SJCRH30 (cell line): ENCODE measurements around the gene BABAM2. TPM values are rescaled to one million over a fixed set of nuclear protein-coding genes. Genes with fewer than 3 reads are reported as not detected.

Source experiments
- DNase-seq, 2 experiments: peaks; one replicate each; pipeline ENCODE4 v3.0.0-alpha.2; 2015 to 2020
- H3K27ac ChIP-seq: fragments of 250-450 bp; sonication (Bioruptor Pico); 2 replicates; pipeline ENCODE4 v1.5.1; 2020; ENCODE audit warnings: mild to moderate bottlenecking, moderate library complexity
- H3K27me3 ChIP-seq: fragments of 250-450 bp; sonication (Bioruptor Pico); 2 replicates; pipeline ENCODE4 v1.5.1; 2020; ENCODE audit warnings: mild to moderate bottlenecking, moderate library complexity
- H3K36me3 ChIP-seq: fragments of 250-450 bp; sonication (Bioruptor Pico); 2 replicates; pipeline ENCODE4 v1.5.1; 2020; ENCODE audit warnings: mild to moderate bottlenecking, moderate library complexity
- H3K4me1 ChIP-seq: fragments of 250-450 bp; sonication (Bioruptor Pico); 2 replicates; pipeline ENCODE4 v1.5.1; 2020; ENCODE audit warnings: mild to moderate bottlenecking, moderate library complexity
- H3K4me3 ChIP-seq: fragments of 250-450 bp; sonication (Bioruptor Pico); 2 replicates; pipeline ENCODE4 v1.5.1; 2020; ENCODE audit warnings: mild to moderate bottlenecking, moderate library complexity
- H3K9me3 ChIP-seq: fragments of 250-450 bp; sonication (Bioruptor Pico); replicated peaks from 2 replicates; pipeline ENCODE4 v1.5.1; 2020; ENCODE audit warnings: mild to moderate bottlenecking, moderate library complexity
- total RNA-seq: library from RNA; depleted of rRNA; stranded (reverse); fragments of >200 nt; shearing (Covaris generic); gene quantifications from 2 replicates; pipeline ENCODE4 v1.2.3, GENCODE V29; 2014

Gene BABAM2
- total RNA-seq, 1 experiment from 2014 or later = 37.3 TPM

DNA sequence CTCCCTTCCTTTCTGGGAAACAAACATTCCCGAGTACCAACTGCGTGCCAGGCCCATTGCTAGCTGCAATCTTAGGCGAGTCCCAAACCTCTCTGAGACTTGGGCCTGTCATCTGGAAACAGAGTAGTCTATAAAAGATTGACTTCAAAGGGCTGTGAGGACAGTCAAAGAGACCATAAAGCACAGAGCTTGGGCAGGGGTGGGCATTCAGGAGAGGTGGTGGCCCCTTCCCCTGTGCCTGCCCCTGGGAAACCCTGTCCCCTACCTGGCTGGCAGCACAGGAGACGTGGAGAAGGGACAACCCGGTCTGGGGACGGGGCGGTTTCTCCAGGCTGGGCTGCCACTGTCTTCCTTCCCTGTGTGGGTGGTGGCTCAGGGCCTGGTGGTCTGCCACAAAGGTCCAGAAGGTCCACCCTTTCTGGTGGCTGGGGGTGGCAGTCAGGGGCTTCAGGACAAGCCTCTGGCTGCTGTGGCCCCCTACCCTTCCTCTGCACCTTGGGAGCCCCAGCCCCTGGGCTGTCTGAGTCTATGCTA lies 468.2 kb downstream of the BABAM2 start:
- no peaks in the 10 kb centered on the region for H3K36me3 ChIP-seq
- H3K9me3 ChIP-seq = no peaks in the 10 kb centered on the region
- no peaks in the 10 kb centered on the region for H3K27me3 ChIP-seq
- H3K27ac ChIP-seq = peak overlapping the region; percentile 76
- H3K4me3 ChIP-seq = no peak overlapping the region
- peaks cover 78% of the 10 kb centered on the region for H3K4me1 ChIP-seq
- DNase-seq = no peak

DNA sequence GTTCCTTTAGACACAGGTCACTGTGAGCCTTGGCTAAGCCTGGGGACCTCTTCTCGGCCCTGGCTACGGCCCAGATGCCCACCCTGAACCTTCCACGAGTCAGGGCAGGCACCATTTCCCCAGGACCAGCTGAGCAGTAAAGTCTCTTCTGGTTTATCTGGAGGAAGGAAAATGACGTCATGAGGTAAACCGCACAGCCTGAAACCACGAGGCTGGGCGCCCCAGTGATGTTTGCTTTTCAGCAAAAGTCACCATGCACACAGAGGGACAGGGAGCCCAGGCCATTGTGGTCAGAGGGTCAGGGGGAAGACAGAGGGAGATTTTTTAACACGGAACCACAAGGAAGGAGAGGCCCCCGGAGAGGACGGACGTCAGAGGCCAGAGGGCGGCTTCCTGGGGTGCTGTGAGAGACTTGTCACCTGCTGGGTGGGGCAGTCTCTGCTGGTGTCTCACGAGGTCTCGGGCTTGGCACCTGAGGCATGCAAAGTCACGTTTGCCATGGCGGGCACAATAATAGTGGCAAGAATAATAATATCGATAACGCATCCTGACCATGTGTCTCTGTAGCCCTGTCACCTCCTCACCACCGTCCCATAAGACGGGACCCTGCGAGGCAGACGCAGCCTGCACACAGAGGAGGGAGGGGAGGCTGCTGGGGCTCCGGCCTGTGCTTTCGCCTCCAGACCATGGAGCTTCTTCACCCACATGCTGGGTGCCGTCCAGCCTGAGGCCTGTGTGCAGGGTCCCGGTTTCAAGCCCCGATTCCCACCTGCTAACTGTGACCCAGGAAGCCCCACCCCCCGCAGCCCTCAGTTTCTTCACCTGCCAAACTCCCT lies 468.9 kb downstream of the BABAM2 start:
- Histone ChIP-seq H3K9me3 (no peaks in the 10 kb centered on the region), H3K36me3 (no peaks in the 10 kb centered on the region), H3K4me1 (peaks cover 82% of the 10 kb centered on the region), H3K27ac (peak overlapping the region; percentile 76), H3K27me3 (no peaks in the 10 kb centered on the region), H3K4me3 (no peak overlapping the region)
- DNase-seq = peak; percentile 80 to 89

DNA sequence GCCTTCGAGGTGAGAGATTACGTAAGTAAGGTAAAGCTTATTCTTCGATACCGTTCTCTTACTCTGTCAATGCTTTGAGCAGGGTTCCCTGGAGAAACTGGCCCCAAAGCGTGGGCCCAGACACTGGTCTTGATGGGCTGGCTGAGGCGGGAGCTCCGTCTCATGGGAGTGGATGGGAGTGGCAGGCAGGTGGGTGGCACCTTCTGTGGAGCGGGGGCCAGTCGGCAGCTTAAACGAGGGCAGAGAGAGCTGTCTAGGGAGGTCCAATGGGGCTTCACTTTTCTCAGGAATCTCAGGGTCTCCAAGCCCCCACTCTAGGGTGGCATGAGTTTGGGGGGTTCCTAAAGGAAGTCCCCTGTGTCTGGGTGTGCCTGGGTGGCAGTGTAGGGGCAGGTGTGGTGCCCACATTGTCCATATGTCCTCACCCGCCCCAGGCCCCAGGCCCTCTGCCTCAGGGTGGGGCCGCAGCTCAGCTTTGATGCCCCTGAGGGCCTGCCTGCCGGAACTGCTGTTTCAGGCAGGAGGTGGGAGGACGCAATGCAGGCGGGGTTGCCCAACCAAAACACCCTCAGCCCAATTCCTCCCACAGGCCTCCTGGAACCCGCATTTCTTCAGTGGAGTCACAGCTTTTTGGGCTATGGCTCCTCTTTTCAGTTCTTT lies 469.7 kb downstream of the BABAM2 start:
- no peaks in the 10 kb centered on the region for H3K36me3 ChIP-seq
- H3K27ac ChIP-seq = no peak overlapping the region
- H3K27me3 ChIP-seq = no peaks in the 10 kb centered on the region
- H3K9me3 ChIP-seq = no peaks in the 10 kb centered on the region
- DNase-seq = no peak
- peaks cover 85% of the 10 kb centered on the region for H3K4me1 ChIP-seq
- H3K4me3 ChIP-seq = no peak overlapping the region

DNA sequence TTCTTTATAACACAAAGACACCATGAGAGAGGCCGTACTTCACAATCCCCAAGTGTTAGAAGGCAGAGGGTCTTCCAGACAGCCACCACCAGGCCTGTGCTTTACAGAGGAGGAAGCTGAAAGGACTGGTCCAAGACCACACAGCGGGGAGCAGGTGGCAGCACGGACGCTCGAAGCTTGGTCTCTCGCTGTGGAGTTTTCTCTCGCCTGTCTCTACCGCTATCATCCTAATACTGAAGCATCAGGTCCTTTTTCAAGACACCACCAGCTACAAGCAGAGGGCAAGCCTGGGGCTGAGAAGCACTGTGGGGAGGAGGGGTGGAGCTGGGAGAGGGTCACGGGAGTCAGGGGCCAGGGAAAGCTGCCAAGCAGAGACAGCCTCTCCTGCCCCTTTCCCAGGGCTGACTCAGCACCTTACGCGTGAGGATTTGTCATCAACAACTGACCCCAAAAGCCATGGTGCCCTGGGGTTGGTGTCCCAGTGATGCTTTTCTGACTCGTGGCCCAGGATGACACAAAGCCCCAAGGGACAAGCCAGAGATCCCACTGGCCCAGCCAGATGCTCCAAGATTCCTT lies 470.3 kb downstream of the BABAM2 start:
- H3K9me3 ChIP-seq = no peaks in the 10 kb centered on the region
- peak; percentile 49 to 57 for DNase-seq
- H3K27ac ChIP-seq = no peak overlapping the region
- H3K27me3 ChIP-seq = no peaks in the 10 kb centered on the region
- H3K4me3 ChIP-seq = no peak overlapping the region
- H3K36me3 ChIP-seq = no peaks in the 10 kb centered on the region
- peaks cover 85% of the 10 kb centered on the region for H3K4me1 ChIP-seq

DNA sequence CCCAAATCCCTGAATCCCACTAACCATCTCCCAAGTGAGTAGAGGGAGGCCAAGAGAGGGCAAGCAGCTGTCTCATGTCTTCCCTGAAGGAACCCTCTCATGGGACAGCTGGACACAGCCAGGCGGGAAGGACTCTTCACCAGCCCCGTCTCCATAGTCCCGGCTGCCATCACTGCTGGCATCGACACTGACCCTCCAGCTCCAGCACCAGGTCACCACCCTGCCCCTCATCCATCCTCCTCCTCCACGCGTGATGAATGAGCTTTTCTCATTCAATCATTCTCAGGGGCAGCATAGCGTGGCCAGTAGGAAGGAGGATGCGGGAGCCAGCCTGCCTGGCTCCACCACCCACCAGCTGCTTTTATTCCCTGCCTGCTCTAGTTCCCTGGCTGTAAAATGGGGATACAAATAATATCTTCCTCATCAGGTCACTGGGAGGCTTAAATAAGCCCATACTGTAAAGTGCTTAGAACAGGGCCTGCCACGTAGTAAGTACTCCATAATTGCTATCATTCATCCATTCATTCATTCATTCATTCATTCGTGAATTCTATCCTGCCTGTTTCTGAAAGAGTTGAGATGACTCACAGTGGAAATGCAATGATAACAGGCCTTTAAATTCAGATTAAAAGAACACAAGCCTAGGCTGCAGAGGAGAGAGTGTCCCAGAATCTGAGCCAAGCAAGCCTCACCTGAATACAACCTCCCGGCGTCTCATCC lies 471.6 kb downstream of the BABAM2 start:
- H3K9me3 ChIP-seq = no peaks in the 10 kb centered on the region
- H3K36me3 ChIP-seq = no peaks in the 10 kb centered on the region
- no peaks in the 10 kb centered on the region for H3K27me3 ChIP-seq
- H3K27ac ChIP-seq = no peak overlapping the region
- peak in 1 of 2 experiments; percentile 54 for DNase-seq
- peaks cover 89% of the 10 kb centered on the region for H3K4me1 ChIP-seq
- H3K4me3 ChIP-seq = no peak overlapping the region

DNA sequence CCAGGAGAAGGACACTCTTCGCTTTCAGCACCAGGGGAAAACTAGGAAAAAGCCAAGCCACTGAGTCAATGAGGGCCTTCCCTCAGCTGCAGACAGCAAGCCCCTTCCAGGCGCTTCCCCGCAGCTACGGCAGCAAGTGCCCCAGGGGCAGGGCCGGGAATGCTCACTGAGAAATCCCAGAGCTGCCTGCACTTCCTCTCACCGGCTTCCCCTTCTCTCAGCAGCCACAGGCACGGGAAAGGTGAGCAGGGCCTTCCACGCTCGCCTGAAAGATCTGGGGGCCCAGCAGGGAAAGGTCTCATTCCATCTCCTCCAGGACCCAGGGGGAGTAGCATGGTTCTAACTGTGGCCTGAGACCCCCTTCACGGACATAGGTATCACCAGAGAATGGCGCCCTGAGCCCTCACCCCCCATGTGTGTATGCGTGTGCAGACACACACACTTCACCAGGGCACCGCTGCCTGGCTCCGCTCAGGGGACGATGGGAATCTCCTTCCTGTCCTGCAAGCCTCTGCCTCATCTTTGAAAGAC lies 472.5 kb downstream of the BABAM2 start:
- Histone ChIP-seq H3K27me3 (no peaks in the 10 kb centered on the region), H3K4me3 (no peak overlapping the region), H3K4me1 (peaks cover 85% of the 10 kb centered on the region), H3K36me3 (no peaks in the 10 kb centered on the region), H3K27ac (no peak overlapping the region), H3K9me3 (no peaks in the 10 kb centered on the region)
- DNase-seq = no peak

DNA sequence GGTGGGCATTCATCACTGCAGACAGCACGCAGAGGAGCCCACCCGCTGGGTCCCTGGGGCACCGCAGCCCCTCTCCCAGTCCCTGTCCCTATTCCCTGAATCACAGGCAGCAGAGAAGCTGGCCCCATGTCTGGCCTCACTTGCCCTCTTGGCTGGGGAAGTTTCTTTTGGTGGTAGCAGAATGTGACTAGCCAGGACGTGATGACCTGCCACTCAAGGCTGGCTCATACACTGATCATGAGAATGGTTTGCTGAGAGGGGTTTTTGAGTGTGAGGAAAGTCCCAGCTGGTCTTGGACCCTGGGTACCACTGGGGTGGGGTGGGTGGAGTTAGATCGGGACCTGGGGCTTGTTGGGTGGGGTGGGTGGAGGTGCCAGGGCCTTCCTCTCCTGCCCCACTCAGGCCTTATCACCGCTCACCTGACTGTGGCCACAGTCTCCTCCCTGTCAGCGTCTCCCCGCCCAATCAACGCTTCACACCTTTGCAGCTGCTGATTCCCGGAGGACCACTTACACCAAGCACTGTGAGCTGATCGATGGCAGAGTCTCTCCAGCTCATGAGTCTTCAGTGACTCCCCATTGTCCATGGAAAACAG lies 473.3 kb downstream of the BABAM2 start:
- Histone ChIP-seq H3K27me3 (no peaks in the 10 kb centered on the region), H3K4me3 (no peak overlapping the region), H3K36me3 (no peaks in the 10 kb centered on the region), H3K4me1 (peaks cover 80% of the 10 kb centered on the region), H3K9me3 (no peaks in the 10 kb centered on the region), H3K27ac (no peak overlapping the region; the same call in 1 of the 2 replicates)
- DNase-seq = no peak

DNA sequence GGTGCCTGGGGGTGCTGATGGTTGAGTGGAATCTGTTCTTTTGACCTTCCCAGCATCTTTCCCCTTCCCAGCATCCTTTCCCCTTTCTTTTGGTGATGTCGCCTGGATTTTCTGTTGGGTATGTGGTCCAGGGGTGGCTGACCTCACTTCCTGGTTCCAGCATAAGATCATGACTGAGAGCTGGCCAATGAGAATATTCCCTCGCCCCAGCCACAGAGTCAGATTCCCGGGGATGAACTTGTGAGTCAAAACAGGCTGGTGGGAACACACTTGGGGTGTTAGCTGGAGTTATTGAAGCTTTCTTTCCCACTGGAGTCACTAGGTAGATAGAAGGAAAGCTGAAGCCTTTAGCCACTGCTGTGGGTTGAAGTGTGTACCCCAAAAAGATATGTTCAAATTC lies 474.1 kb downstream of the BABAM2 start:
- Histone ChIP-seq H3K4me1 (peaks cover 72% of the 10 kb centered on the region), H3K9me3 (no peaks in the 10 kb centered on the region), H3K36me3 (no peaks in the 10 kb centered on the region), H3K27ac (peak overlapping the region; percentile 94), H3K27me3 (no peaks in the 10 kb centered on the region), H3K4me3 (no peak overlapping the region)
- DNase-seq = peak; percentile 71 to 73

DNA sequence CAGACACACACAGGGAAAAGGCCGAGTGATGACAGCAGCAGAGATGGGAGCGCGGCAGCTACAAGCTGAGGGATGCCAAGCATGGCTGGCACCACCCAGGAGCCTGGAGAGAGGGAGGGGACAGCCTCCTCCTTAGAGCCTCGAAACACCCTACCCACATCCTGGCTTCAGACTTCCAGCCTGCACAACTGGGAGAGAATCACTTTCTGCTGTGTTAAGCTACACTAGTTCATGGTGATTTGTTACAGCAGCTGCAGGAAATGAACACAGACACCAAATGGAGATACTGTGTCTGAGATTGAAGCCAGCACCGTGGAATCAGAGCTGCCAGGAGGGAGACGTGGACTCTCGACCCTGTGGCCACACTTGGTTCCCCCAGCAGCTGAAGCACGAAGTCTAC lies 474.6 kb downstream of the BABAM2 start:
- Histone ChIP-seq H3K27me3 (no peaks in the 10 kb centered on the region), H3K4me1 (peaks cover 66% of the 10 kb centered on the region), H3K4me3 (no peak overlapping the region), H3K27ac (peak overlapping the region; percentile 94), H3K36me3 (no peaks in the 10 kb centered on the region), H3K9me3 (no peaks in the 10 kb centered on the region)
- peak; percentile 92 to 98 for DNase-seq

DNA sequence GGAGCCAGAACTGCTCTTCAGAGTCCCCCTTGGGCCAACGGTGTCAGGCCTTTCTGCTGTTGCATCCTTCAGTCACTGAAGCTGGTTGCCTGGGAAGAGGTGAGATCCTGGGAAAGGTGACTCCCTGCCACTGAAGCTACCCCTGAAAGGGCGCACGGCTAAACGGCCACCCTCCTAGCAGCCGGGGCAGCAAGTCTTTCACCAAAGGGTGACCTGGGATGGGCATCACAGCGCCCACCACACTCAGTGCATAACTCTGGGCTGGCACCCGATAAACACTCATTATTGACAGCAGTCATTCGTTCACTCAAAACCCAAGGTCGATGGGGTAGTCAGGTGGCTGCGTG lies 475.6 kb downstream of the BABAM2 start:
- no peaks in the 10 kb centered on the region for H3K27me3 ChIP-seq
- no peaks in the 10 kb centered on the region for H3K9me3 ChIP-seq
- H3K27ac ChIP-seq = peak overlapping the region; percentile 94
- no peaks in the 10 kb centered on the region for H3K36me3 ChIP-seq
- peaks cover 65% of the 10 kb centered on the region for H3K4me1 ChIP-seq
- H3K4me3 ChIP-seq = no peak overlapping the region
- no peak for DNase-seq

DNA sequence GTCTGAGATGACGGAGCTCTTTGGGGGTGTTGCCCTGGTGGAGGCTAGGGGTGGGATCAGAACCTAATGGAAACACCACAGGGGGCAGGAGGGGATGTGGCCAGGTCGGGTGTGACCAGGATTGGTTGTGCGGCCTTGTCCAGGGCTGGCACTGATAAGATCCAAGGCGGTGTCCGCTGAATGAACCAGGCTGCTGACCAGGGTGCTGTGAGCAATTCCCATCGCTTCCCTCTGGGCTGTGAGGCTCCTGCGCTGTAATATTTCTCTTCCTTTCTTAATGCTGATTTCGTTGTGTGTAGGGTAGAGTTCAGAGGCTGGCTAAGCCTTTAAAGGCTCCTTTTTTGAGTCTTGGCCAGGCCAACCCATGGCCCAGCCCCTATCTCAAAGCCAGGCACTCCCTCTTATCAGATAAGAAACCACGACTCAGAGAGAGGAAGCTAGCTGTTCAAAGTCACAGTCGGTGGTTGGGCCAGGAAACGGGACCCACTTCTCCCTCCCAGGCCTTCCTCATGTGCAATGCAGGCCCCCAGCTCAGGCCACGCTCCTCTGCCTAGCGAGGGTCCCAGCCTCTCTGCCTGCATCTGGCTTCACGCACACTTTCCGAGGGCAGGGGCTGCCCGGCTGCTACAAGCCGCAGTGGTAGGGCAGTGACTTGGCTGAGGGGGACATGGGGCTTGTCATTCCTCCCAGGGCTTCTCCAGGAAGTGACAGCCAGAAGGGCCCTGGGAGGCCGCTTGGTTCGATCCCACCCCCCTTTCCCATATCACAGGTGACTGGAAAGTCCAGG lies 476.2 kb downstream of the BABAM2 start:
- Histone ChIP-seq H3K9me3 (peaks cover 2% of the 10 kb centered on the region; the same call in 1 of the 2 replicates), H3K4me1 (peaks cover 61% of the 10 kb centered on the region), H3K36me3 (no peaks in the 10 kb centered on the region), H3K4me3 (no peak overlapping the region), H3K27me3 (no peaks in the 10 kb centered on the region), H3K27ac (peak overlapping the region; percentile 94; the same call in 1 of the 2 replicates)
- peak; percentile 48 to 71 for DNase-seq

DNA sequence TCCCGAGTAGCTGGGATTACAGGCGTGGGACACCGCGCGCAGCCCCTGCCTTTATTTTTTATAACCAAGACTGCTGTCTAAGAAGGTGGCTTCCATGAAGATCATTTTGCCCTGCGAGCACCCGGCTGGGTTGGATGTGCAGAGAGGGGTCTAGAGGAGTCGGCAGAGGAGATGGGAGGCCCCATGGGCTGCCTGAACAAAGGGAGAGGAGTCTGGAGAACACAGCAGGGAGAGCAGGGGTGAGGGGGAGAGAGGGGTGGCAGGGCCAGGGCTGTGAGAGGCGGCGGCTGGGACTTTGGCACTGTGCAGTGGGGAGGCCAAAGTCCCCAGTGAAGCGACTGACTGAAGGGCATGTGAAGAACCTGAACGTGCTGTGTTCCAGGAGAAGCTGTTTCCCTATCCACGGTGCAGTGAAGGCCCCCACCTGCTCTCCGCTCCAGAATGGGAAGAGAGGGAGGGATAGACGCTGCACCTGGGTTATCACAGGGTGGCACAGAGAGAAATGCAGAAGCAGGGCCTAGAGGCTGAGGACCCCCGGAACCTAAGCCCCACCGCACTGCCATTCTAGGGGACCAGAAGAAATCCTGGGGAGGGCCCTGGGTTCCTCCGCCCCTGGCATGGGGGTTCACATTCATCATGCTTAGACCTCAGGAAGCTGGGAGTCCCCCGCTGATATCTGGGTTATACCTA lies 477.3 kb downstream of the BABAM2 start:
- Histone ChIP-seq H3K9me3 (peaks cover 9% of the 10 kb centered on the region; the same call in 1 of the 2 replicates), H3K27me3 (no peaks in the 10 kb centered on the region), H3K36me3 (no peaks in the 10 kb centered on the region), H3K27ac (no peak overlapping the region), H3K4me3 (no peak overlapping the region), H3K4me1 (peaks cover 52% of the 10 kb centered on the region)
- DNase-seq = no peak

DNA sequence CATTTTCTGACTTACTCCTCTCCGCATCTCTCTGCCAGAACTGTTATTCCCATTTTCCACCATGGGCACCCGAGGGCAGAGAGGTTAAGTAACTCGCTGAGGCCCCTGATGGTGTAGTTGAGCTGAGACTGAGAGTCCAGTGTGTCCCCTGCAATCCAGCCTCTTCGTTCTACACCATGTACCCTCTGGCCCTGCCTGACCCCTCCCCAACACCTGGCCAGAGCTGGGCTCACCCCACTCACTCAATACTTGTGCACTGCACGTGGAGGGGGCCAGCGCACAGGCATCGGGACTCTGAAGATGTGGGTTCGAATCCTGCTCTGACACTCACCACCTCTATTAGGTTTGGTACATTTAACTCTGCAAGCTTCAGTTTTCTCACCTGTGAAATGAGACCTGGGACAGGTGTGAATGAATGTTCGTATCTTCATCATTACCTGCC lies 477.8 kb downstream of the BABAM2 start:
- DNase-seq = no peak
- H3K36me3 ChIP-seq = no peaks in the 10 kb centered on the region
- peaks cover 46% of the 10 kb centered on the region for H3K4me1 ChIP-seq
- peaks cover 9% of the 10 kb centered on the region; the same call in 1 of the 2 replicates for H3K9me3 ChIP-seq
- H3K4me3 ChIP-seq = no peak overlapping the region
- no peak overlapping the region for H3K27ac ChIP-seq
- H3K27me3 ChIP-seq = no peaks in the 10 kb centered on the region
